Measurements from ENCODE around the gene RAB3GAP2.
"Not testable (repeated sequence)": the region's sequence is repeated elsewhere in the genome, so short reads cannot be mapped to it uniquely, and the experiment has no call there.

Gene RAB3GAP2

DNA sequence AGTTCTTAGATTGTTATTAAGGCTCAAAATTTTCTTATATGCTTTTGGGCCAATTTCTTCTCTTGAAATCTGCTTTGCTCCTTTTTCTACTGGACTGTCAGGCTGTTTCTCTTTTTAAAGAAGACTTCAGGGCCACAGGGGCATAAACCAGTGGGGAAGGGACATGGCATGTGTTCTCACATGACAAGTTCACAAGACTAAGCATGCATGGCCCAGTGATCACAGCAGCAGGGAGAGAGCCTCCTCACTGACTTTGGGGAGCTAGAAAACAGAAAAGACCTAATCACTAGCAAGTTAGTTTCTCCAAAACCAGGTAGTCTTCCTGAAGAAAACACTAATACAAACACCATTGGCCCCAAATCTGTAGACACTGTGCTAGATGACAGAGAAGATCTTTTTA, 64.8 kb downstream of the RAB3GAP2 start:
- DNase-seq (ENCODE audit: low read depth in 2 of 2, low spot score in 1 of 2), result no peak

- not testable (repeated sequence) for DNase-seq (ENCODE audit: low read depth in 2 of 2, low spot score in 1 of 2)
Measured at GRCh38 chr1:220204758-220205157, 67.5 kb downstream of the RAB3GAP2 start.

- DNase-seq (ENCODE audit: low read depth in 2 of 2, low spot score in 1 of 2), result no peak
Measured at GRCh38 chr1:220203816-220204215, 68.4 kb downstream of the RAB3GAP2 start.

GRCh38 chr1:220198186-220199005, 73.9 kb downstream of the RAB3GAP2 start:
- DNase-seq (ENCODE audit: low read depth in 2 of 2, low spot score in 1 of 2), result no peak

DNA sequence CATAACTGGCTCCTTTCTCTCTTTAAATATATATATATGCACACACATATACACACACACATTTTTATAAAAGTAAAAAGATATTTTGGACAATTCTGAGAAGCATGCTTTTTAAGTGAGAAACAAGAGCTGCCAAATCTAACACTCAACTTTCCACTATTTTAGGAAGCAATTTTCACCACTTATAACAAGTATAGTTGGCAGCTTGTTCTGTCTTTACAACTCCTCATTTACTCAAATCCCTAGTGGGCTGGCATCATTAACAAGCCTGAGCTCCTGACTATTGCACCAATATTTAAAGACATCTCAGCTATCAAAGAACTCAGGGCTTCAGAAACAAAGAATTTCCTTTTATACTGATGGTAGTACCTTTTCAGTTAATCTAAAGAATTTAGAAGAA, 76.6 kb downstream of the RAB3GAP2 start:
- DNase-seq (ENCODE audit: low read depth in 2 of 2, low spot score in 1 of 2), result no peak

DNA sequence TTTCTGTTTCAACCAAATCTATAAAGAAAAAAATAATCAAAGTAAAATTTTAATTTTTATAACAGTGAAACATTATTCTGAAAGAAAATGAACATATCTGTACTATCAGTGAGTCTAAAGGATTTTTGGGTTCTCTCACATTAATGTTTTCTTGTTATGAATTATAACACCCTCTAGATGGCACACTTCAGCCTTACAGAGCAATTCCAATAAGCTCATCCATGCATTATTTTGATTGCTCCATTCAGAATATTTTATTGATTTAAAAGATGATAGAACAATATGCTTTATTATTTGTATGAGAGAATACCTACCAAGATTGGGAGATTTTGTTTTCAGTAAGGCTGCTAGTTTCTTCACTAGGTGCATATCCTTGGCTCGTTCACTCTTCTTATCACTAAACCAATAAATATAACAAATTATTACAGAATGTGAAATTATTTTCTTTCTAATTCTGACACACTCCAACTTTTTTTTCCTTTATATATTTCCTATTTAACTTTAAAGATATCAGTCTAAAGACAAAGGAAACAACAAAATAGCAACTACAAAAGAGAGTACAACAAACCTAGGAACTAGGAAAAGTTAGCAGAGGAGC, 82.4 kb downstream of the RAB3GAP2 start:
- no peak for DNase-seq (ENCODE audit: low read depth in 2 of 2, low spot score in 1 of 2)

GRCh38 chr1:220188538-220188937, 83.7 kb downstream of the RAB3GAP2 start:
- no peak for DNase-seq (ENCODE audit: low read depth in 2 of 2, low spot score in 1 of 2)

DNA sequence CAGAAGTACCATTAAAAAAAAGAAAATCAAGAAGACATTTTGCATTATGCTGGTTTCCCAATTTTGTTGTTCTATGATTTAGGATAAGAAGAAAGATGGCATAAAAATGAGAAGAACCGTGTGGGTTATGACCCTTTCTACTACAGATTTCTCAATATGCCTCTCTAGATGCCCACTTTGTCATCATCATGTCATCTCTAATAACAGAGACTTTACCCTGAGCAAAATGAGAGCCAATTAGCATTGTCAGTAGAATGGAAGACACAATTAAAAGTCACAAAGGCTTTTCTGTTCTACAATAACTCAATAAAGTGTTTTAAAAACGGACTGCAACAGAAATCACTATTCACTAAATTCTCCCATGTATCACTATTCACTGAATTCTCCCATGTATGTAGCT, 85.5 kb downstream of the RAB3GAP2 start:
- no peak for DNase-seq (ENCODE audit: low read depth in 2 of 2, low spot score in 1 of 2)

GRCh38 chr1:220184506-220184905, 87.7 kb downstream of the RAB3GAP2 start:
- no peak for DNase-seq (ENCODE audit: low read depth in 2 of 2, low spot score in 1 of 2)

DNA sequence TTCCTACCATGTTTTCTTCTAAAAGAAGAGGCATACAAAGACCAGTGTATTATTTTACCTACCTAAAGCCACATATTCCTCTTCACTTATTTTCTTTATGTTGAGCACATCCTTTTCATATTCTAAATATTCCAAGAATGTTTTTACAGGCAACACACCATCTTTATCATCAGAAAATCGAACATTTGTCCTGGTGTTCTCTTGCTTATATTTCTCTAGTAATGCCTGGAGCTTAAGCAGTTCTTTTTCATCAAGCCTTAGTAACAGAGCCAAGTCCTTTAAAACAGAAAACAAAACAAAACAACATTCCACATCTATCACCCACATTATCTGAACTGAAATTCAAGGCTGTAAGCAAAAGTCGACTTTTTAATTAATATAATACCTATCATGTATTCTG, 89.6 kb downstream of the RAB3GAP2 start:
- DNase-seq (ENCODE audit: low read depth in 2 of 2, low spot score in 1 of 2), result no peak

GRCh38 chr1:220182111-220182510, 90.1 kb downstream of the RAB3GAP2 start:
- no peak for DNase-seq (ENCODE audit: low read depth in 2 of 2, low spot score in 1 of 2)

GRCh38 chr1:220176540-220176939, 95.7 kb downstream of the RAB3GAP2 start:
- DNase-seq (ENCODE audit: low read depth in 2 of 2, low spot score in 1 of 2), result no peak

DNA sequence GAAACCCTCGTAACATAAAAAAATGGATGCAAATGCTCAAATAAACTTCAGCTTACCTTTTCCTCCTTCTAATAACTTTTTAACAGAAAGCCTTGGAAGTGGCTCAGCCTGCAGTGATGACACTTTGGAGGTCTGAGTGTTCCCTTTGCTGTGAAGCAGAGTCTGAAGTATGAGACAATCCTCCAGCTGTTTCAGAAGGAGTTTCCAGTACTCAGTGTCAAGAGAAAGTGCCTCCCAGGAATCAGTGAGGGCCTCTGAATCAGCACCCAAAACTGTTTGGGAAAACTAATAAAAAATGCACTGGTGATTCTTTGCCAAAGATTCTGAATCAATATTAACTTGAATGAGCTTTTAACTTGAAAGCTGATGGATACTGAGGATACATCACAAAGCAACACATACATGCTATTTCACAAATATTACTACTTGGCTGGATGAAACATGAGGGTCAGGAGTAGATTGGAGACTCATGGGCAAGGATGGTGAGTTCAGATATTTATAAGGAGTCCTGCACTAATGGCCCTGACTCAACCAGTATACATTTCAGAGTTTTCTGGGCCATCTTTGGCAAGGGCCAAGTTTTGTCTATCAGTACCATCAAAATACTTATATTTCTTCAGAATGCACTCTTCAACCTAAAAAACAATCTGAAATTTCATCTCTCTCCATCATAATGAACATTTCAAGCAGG, 101.3 kb downstream of the RAB3GAP2 start:
- DNase-seq (ENCODE audit: low read depth in 2 of 2, low spot score in 1 of 2), result no peak

- not testable (repeated sequence) for DNase-seq (ENCODE audit: low read depth in 2 of 2, low spot score in 1 of 2)
Measured at GRCh38 chr1:220169887-220170286, 102.4 kb downstream of the RAB3GAP2 start.

GRCh38 chr1:220166853-220167252, 105.4 kb downstream of the RAB3GAP2 start:
- DNase-seq (ENCODE audit: low read depth in 2 of 2, low spot score in 1 of 2), result no peak

DNA sequence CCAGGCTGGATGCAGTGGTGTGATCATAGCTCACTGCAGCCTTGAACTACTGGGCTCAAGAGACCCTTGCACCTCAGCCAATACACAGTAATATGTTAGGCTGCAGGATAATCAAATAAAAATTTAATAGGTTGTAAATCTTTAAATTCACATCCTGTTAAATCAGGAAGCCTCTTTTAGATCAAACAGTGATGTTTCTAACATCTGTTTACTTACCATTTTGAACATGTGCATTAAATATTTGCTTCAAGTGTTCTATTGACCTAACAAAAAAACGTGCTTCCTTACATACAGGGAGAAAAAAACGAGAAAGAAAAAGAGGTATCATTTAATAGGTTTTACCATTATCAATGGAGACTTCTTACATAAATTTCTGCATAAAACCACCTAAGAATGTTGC, 107.7 kb downstream of the RAB3GAP2 start:
- no peak for DNase-seq (ENCODE audit: low read depth in 2 of 2, low spot score in 1 of 2)

- DNase-seq (ENCODE audit: low read depth in 2 of 2, low spot score in 1 of 2), result no peak
Measured at GRCh38 chr1:220164116-220164515, 108.1 kb downstream of the RAB3GAP2 start.

DNA sequence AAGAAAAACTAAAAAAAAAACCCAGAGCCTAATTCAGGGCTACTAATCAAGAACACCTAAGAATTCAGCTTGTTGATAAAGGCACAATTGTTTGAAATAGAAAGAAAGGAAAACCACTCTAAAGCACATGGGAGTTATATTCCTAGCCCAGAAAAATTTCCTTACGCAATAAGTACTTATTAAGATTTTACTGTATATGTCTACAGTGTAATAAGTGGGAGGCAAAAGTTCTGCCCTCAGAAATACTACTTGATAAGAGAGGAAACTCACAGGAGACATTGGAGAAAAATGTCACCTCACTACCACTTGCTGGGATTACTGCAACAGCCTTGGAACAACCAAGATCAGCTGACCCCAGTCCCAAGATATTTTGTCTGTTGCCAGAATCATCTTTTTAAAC, 112.2 kb downstream of the RAB3GAP2 start:
- no peak for DNase-seq (ENCODE audit: low read depth in 2 of 2, low spot score in 1 of 2)

GRCh38 chr1:220159041-220159440, 113.2 kb downstream of the RAB3GAP2 start:
- no peak for DNase-seq (ENCODE audit: low read depth in 2 of 2, low spot score in 1 of 2)

- DNase-seq (ENCODE audit: low read depth in 2 of 2, low spot score in 1 of 2), result not testable (repeated sequence)
Measured at GRCh38 chr1:220158530-220158929, 113.7 kb downstream of the RAB3GAP2 start.

DNA sequence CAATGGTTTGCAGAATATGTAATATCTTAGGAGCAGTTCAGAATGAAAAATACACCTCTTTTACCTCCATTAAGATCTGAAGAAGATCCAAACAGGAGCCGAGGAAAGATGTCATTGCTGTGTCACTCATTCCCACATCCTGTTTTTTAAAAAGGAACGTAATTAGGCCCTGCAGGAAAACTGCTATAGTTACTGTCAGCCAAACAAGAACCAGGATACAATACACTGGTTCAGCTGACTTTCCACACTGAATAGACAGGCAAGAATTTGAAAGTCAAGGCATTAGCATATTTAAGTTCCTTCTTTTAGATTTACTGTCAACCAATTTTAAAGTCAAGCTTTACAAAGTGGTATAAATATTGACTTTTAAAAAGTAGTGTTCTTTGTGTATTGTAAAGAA, 114.5 kb downstream of the RAB3GAP2 start:
- DNase-seq (ENCODE audit: low read depth in 2 of 2, low spot score in 1 of 2), result no peak

- no peak for DNase-seq (ENCODE audit: low read depth in 2 of 2, low spot score in 1 of 2)
Measured at GRCh38 chr1:220156620-220157146, 115.6 kb downstream of the RAB3GAP2 start.

Measured in stimulated activated CD8-positive, alpha-beta memory T cell treated with anti-CD3 and anti-CD28 coated beads, Interleukin-4, amount 100 ng/mL, for 1 hour (primary cell).